GM21737 (cell line): ENCODE measurements around the gene NTRK1.
"Not testable (repeated sequence)": the region's sequence is repeated elsewhere in the genome, so short reads cannot be mapped to it uniquely, and the experiment has no call there.

Experiments
- ATAC-seq: cut with Tn5 transposase; IDR thresholded peaks from one replicate; pipeline ENCODE4 v1.9.1; 2021; ENCODE audit warnings: mild to moderate bottlenecking, moderate library complexity; ENCODE audit not compliant: unreplicated experiment

NTRK1 gene

DNA sequence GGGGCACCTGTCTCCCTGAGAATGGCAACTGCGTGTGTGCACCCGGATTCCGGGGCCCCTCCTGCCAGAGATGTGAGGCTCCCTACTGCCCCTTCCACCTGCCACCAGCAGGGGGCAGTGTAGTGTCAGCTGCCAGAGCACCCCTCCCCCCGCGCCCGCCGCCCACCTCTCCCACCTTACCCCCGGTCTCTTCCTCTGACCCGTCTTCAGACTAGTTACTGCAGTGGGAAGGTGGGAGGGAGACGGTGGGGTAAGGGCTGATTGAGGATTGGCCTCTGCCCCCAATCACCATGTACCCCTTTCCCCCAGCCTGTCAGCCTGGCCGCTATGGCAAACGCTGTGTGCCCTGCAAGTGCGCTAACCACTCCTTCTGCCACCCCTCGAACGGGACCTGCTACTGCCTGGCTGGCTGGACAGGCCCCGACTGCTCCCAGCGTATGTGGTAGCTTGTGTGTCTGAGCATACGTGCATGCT is 49.7 kb downstream of the NTRK1 start:
- ATAC-seq: no peak

DNA sequence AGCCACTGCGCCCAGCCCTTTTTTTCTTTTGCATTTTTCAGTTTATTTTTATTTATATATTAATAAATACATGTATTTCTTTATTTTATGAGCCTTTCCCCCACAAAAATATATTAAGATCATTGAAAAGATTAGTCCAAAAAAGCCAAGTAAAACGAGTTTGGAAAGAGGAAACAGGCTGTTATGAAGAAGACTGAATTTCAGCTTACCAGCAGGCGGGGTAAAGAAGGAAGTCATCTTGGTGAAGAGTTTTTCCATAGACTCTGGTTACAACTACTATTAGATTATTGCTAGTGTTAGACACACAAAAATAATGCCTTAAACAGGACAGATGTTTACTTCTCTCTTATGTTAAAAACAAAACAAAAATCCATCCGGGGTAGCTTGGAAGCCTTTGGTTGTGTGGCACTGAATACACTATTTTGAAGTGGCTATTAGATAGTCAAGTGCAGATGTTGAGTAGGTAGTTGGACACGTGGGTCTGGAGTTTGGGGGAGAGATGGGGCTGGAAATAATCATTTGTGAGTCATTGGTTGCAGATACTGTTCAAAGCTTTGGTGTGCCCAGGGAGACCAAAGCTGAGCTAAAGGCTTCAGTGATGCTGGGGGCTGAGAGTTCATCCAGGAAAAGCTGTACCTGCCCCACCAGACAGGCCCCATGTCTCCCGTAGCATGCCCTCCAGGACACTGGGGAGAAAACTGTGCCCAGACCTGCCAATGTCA is 51.1 kb downstream of the NTRK1 start:
- no peak for ATAC-seq

DNA sequence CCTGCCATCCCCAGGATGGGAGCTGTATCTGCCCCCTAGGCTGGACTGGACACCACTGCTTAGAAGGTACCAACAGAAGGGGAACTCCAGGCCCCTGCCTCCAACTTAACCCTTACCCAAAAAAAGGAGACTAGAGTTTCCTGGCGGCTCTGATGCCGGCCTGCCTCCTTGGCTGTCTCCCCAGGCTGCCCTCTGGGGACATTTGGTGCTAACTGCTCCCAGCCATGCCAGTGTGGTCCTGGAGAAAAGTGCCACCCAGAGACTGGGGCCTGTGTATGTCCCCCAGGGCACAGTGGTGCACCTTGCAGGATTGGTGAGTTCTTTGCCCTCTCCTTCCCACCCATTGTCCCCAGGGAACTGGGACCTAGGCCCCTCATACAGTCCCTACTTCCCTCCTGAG is 51.6 kb downstream of the NTRK1 start:
- ATAC-seq: no peak

DNA sequence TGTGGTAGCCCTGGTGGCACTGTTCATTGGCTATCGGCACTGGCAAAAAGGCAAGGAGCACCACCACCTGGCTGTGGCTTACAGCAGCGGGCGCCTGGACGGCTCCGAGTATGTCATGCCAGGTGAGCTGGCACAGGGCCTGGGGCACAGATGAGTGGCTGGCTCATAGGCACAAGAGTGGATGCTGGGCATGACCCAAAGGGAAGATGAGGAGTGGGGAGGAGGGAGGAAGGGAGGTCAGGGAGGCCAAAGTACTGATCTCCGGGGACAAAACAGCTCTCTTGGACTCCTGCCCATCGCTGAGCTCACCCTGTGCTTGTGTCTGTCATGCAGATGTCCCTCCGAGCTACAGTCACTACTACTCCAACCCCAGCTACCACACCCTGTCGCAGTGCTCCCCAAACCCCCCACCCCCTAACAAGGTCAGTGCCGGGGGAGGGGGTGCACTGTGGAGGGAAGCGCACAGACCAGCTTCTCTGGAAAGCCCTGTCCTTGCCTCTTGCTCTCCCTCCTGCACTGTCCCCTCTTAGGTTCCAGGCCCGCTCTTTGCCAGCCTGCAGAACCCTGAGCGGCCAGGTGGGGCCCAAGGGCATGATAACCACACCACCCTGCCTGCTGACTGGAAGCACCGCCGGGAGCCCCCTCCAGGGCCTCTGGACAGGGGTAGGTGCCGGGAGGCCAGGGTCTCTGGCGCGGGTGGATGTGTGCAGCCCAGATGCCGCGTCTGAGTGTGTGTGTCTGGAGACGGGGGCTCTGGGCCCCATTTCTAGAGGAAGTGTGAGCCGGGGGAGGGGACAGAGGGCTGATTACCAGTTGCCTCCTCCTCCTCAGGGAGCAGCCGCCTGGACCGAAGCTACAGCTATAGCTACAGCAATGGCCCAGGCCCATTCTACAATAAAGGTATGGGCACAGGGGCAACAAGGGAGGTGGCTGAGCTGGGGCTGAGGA is 52.5 kb downstream of the NTRK1 start:
- ATAC-seq: no peak

DNA sequence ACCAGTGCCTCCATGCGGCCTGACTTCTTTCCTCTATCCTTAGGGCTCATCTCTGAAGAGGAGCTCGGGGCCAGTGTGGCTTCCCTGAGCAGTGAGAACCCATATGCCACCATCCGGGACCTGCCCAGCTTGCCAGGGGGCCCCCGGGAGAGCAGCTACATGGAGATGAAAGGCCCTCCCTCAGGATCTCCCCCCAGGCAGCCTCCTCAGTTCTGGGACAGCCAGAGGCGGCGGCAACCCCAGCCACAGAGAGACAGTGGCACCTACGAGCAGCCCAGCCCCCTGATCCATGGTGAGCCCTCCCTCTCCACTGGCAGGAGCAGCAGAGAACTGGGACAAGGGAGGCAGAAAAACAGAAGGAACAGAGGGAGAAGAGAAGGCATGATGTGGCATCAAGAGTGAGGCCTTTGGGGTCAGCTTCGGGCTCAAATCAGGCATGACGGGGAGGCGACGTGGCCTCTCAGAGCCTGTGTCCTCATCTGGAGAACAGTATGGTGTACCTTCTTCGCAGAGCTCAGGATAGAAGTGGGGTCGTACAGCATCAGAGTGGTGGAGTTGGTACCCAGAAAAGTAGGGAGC is 53.2 kb downstream of the NTRK1 start:
- no peak for ATAC-seq

DNA sequence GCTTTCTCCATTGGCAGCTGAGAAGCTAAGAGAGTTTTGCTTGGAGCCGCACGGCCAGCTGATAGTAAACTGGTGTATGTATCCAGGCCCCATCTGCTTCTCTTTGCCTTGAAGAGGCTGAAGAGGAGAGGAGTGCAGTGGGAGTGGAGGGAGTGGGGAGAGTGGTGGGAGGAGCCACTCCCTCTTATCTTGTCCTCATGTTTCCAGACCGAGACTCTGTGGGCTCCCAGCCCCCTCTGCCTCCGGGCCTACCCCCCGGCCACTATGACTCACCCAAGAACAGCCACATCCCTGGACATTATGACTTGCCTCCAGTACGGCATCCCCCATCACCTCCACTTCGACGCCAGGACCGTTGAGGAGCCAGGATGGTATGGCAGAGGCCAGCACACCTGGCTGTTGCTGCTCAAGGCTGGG is 53.8 kb downstream of the NTRK1 start:
- no peak for ATAC-seq

DNA sequence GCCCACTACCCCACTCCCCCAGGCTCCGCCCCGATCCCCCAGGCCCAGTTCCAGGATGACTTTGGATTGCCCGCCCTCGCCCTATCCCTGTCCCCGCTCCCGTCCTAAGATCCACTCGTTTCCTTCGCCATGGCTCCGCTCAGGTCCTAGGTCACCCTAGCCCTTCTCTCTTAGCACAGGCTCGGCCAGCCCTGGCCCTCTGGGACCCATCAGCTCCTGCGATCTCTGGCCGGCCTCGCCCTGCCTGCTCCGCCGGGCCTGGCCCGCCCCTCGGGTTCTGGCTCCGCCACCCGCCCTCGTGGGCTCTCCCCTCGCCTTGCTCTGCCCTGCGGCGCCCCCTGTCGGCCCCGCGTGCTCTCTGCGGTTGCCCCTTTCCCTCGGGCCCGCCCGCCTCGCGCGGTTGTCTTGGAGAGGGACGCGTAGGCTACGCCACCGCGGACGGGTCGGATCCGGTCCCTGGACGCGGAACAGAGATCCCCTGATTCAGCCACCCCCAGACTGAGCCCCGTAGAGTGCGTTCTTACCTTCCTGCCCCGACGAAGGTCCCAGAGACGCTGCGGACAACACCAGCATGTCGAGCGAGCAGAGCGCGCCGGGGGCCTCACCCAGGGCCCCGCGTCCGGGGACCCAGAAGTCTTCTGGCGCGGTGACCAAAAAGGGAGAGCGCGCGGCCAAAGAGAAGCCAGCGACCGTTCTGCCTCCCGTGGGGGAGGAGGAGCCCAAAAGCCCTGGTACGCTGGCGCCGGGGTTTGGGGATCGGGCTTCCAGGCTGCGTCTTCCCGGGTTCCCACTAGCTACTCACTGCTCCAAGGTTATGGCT is 59.8 kb downstream of the NTRK1 start, which contains the start of gene LRRC71:
Gene LRRC71 (plus strand): TSS at position 400 of the 820 bp plus-strand sequence. CDS start 172 bp downstream, at position 572.
- ATAC-seq: no peak

DNA sequence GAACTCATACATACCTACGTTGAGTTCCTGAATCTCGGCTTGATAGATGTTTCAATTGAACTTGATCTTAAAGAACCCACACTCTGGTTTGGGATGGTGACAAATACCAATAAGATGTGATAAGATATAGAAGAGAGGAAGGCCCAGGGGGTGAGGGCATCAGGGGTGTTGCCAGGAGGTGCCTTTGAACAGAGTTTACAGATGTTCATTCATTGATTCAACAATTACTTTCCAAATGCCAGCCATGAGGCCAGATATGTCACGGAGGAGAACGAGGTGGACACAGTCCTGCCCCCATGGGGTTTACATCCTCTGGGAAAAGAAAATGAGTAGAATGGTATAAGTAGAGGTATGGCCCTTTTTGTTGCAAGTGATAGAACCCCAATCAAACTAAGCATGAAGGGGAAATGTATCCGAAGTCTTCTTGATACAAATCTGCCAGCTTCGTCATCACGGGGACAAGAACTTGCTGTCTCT is 60.4 kb downstream of the NTRK1 start:
- ATAC-seq: no peak

DNA sequence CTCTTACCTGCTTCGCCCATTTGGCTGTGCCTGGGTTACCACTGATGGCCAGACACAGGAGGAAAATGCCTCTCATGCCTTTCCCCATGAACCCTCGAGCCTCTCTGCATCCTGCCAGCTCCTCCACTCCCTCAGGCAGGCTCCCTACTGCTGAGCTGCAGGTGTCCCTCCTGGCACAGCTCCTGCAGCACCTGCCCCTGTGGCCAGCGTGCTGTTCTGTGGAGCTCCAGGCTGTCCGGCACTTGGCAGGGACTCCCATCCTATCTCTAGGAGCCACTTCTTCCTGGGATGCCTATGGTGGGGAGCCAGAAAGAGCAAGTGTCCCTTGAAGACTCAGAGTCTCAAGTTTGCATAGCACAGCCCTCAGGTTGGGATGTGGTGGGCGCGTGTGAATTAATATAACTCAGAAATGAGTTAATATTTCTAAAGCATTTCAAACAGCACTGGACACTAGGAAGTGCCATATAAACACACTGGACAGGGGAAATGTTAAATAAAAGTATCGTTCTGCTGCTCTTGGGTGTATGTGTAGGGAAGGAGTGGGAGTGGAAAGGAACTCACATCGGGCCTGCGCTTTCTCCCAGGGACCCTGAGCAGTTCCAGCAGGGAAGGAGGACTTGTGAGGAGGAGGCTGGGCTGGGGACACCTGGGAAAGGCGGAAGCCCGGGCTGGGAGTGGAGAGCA is 62.5 kb downstream of the NTRK1 start:
- no peak for ATAC-seq

DNA sequence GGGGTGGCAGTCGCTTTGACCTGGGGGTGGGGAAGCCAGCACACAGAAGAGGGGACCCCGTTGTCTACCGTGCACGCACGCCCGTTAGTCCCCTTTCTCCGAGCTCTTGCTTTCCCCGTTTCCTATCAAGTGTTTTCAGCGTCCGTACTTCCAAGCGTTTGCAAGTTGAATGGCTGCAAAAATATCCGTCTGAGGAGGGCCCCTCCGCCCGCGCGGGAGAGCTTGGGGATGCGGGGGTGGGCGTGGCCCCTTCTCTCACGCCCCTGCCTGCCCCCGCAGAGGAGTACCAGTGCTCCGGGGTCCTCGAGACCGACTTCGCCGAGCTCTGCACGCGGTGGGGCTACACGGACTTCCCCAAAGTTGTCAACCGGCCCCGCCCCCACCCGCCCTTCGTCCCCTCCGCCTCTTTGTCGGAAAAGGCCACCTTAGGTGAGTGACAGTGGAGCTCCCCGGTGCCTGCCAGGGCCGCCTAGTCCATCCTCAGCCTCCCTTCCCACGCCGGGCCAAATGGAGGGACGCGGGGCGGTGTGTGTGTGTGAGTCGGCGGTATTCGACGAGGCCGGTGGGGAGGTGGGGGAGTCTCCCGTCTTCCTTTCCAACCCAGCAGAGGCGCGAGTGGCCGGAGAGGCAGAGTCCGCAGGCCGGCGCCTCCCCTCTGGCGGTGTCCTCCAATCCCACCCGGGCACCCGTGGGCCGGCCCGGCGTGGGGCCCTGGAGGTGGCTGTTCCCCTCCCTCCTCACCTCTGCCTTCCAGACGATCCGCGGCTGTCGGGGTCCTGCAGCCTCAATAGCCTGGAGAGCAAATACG is 63.2 kb downstream of the NTRK1 start:
- ATAC-seq: no peak

DNA sequence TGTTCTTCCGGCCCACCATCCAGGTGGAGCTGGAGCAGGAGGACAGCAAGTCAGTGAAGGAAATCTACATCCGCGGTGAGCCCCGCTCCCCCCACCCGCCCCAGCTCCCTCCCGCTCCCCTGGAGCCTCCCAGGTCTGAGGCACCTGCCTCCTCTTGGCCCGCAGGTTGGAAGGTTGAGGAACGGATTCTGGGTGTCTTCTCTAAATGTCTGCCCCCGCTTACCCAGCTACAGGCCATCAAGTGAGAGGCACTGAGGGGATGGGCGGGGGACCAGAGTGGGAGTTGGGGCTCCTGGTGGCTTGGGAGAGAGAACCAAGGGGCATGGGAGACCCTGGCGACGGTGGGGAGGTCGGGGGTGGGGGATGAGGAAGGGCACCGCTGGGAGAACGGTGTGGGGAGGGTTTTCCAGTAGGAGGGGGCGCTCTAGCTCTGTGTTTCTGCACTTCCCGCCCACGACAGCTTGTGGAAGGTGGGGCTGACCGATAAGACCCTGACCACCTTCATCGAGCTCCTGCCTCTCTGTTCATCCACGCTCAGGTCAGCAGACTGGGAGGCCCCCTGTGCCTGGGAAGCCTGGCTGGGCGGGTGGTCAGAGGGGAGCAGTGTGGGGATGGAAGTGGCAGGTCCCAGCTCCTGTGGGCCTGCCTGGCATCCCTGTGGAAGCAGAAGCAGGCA is 64.0 kb downstream of the NTRK1 start:
- no peak for ATAC-seq

DNA sequence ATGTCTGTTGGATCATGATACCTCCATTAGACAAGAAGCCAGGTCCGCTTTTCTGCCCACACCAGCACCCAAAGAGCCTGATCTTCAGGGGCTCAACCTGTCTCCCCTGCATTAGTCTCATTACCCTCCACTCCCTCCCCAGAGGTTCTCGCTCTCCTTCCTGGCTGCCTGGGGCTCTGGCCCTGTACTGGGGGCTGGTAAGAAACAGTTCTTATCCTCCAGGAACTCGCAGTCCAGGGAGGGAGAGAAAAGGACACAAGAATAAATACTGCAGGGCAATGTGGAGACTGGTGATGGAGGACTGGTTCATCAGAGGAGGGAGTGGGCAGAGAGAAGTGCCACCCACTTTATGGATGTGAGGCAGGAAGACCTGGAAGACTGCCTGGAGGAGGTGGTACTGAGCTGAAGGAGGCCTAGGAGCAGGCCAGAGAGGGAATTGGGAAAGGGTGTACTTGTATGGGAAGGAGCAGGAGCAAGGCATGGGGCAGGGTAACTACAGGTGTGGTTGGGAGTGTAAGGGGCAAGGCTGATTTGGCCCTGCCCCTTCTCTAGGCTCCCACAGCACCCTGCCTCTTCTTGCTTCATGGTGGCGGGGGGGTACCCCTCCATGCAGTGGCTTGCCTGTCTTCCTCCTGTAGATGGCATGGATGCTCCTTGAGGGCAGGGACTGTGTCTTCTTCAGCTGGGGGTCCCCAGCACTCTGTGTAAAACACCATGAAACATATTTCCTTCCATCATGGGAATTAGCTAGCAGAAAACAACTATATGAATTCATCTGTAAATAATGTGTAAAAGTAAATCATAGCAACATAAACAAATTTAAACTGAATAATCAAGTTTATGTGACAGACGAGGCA is 64.7 kb downstream of the NTRK1 start:
- ATAC-seq: no peak

DNA sequence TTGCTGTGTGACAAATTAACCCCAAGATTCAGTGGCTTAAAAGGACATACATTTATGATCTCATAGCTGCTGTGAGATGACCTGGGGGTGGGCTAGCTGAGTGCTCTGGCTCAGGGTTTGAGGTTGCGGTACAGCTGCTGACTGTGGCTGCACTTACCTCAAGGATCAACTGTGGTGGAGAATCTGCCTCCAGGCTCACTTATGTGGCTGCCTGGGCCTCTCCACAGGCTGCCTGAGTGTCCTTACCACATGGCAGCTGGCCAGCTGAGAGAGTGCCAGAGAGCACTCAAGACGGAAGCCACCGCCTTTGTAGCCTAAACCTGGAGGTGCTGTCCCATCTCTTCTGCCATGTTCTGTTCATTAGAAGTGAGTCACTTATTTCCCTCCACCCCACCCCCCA is 65.5 kb downstream of the NTRK1 start:
- ATAC-seq: no peak

DNA sequence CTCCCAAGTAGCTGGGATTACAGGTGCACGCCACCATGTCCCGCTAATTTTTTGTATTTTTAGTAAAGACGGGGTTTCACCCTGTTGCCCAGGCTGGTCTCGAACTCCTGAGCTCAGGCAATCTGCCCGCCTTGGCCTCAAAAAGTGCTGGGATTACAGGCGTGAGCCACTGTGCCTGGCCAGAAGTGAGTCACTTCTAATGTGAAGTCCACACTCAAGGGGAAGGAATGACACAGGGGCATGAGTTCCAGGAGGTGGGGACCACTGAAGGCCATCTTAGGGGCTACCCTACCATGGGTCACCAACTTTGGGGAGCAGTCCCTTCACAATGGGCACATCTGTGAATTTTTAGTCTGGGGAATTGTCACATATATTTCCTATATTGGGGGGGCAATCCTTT is 66.0 kb downstream of the NTRK1 start:
- ATAC-seq: not testable (repeated sequence)

DNA sequence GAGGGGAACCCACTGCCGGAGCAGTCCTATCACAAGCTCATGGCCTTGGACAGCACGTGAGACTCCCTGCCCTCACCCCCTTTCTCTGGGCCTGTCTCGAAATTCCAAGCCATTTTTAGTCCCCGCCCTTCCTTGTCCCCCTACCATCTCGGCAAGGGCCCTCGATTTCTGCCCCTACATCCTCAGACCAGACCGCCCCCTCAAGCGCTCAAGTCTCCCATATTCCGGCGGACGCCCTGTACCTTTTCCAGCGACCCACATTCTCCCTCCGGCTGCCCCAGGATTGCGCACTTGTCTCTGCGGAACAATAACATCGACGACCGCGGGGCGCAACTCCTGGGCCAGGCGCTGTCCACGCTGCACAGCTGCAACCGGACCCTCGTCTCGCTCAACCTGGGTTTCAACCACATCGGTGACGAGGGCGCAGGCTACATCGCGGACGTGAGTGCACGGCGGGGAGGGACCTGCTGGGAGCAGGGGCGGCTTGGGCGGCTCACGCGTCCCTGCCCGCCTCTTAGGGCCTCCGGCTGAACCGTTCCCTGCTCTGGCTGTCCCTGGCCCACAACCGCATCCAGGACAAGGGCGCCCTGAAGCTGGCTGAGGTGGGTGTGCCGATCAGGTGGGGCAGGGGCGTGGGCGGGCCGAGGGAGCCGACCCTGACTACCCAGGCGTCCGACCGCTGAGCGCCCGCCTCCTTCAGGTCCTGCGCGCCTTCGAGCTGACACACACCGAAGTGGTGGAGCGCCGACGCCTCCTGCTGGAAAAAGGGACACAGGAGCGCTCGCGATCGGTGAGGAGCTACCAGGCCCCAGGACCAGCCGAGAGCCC is 66.8 kb downstream of the NTRK1 start:
- ATAC-seq: no peak

DNA sequence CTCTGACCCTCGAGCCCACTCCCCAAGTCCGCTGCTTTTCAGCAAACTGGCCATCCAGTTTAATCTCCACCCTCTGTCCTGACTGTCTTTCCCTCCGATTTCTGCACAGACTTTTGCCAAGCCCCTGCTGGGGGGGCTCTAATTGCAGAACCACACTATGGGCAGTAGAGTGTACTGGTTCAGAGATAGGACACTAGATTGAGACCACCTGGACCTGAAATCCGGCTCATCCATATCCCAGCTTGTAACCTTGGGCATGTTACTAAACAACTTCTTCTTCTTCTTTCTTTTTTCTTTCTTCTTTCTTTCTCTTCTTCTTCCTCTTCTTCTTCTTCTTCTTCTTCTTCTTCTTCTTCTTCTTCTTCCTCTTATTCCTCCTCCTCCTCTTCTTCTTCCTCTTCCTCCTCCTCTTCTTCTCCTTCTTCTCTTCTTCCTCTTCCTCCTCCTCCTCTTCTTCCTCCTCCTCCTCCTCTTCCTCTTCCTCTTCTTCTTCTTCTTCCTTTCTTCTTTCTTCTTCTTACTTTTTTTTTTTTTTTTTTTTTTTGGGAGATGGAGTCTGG is 67.5 kb downstream of the NTRK1 start:
- ATAC-seq: no peak
